Measurements from ENCODE around the gene MGARP.

DNA sequence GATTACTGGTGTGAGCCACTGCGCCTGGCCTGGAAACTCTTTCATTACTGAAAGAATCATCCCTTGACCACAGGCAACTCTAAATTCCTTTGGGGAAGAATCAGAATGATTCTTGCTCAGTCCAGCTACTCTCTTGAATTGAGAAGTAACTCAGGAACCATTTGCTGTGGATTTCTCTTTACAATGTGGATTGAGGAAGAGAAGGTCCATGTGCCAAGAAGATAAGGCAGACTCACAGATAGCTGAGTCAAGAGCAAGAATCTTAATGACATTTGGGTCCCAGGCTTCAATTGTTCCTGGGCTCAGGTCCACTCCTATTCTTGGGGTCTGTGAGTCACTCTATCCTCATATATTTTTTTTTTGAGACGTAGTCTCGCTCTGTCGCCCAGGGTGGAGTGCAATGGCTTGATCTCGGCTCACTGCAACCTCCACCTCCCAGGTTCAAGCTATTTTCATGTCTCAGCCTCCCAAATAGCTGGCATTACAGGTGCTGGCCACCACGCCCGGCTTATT is 6.2 kb upstream of the MGARP start:
- TF ChIP-seq CTCF (IDR thresholded peaks at IDR 0.05; ENCODE audit: low read depth, low read length, missing input control) (no peak), REST (IDR thresholded peaks at IDR 0.05) (no peak), SP1 (IDR thresholded peaks at IDR 0.05) (no peak), YY1 (IDR thresholded peaks at IDR 0.05) (no peak), JUND (IDR thresholded peaks at IDR 0.05) (no peak), RAD21 (IDR thresholded peaks at IDR 0.05) (no peak), TAF1 (conservative IDR thresholded peaks at IDR 0.05) (no peak), EGR1 (IDR thresholded peaks at IDR 0.05; ENCODE audit: low read depth in 2 of 2) (no peak), ZBTB33 (IDR thresholded peaks at IDR 0.05) (no peak)
- TF ChIP-seq, protein P1, sequence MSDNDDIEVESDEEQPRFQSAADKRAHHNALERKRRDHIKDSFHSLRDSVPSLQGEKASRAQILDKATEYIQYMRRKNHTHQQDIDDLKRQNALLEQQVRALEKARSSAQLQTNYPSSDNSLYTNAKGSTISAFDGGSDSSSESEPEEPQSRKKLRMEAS (IDR thresholded peaks at IDR 0.05), result no peak
